ENCODE results near the gene DGKB.

GRCh38 chr7:14394786-14395185 is 507.8 kb downstream of the DGKB start:
- TF ChIP-seq CTCF (IDR thresholded peaks at IDR 0.05) (no peak), EP300 (IDR thresholded peaks at IDR 0.05; ENCODE audit: low read depth) (no peak), POLR2A (IDR thresholded peaks at IDR 0.05) (no peak), POLR2AphosphoS5 (IDR thresholded peaks at IDR 0.05) (no peak)
